Ovary (tissue), 9 donors: Measurements from ENCODE around the gene JARID2. TPM values are rescaled to one million over a fixed set of nuclear protein-coding genes. Genes with fewer than 3 reads are reported as not detected.

Experiments
- DNase-seq, 5 donors: peaks; one replicate each; pipeline ENCODE4 v3.0.0-alpha.2; 2019 to 2020
- H3K27ac ChIP-seq, 2 donors: fragments of 200-600 bp; one replicate each; pipeline versions ENCODE4 v1.5.1 to v1.8.0; 2019 to 2022
- H3K27me3 ChIP-seq: fragments of 200-600 bp; one replicate; pipeline ENCODE4 v1.8.0; 2022
- H3K36me3 ChIP-seq: fragments of 200-600 bp; sonication (generic); one replicate; pipeline ENCODE4 v1.5.1; 2019
- H3K4me1 ChIP-seq: one replicate; pipeline ENCODE4 v1.8.1; 2013; ENCODE audit warnings: mild to moderate bottlenecking, moderate library complexity; ENCODE audit not compliant: insufficient read depth
- H3K4me3 ChIP-seq: fragments of 200-600 bp; sonication (generic); one replicate; pipeline ENCODE4 v1.5.1; 2017
- H3K9me3 ChIP-seq, 2 donors: fragments of 200-600 bp in 1 of 2; sonication (generic) in 1 of 2; one replicate each; pipeline versions ENCODE4 v1.5.1 to v1.8.1; 2013 to 2019; ENCODE audit warnings: mild to moderate bottlenecking in 1 of 2, moderate library complexity in 1 of 2
- EP300 ChIP-seq: sonication (generic); formaldehyde crosslinking; IDR thresholded peaks from one replicate; pipeline ENCODE4 v1.6.1; 2017; ENCODE audit warnings: antibody characterized with exemption
- POLR2A ChIP-seq: fragments of 450-650 bp; IDR thresholded peaks from one replicate; pipeline ENCODE4 v1.6.1; 2017; ENCODE audit warnings: antibody characterized with exemption, mild to moderate bottlenecking, moderate library complexity
- WGBS, 3 donors: extraction: QIAGEN DNeasy Blood & Tissue Kit in 1 of 3; methylation state at CpG; one replicate each; pipeline versions ENCODE4 v1.1.5 to v1.1.7; 2013 to 2017; 5-methylcytosine and 5-hydroxymethylcytosine counted together
- intact Hi-C, 4 donors: fragments of 100-400 bp; cut with DNase I; formaldehyde crosslinking; loops; one replicate each; pipeline versions ENCODE4 v1.11.0 to v1.15.1; 2022 to 2023
- polyA plus RNA-seq, 2 donors: library from polyadenylated mRNA; stranded (reverse); fragments of 200-250 nt in 1 of 2; fragments of 350-450 nt in 1 of 2; fragmentation: Illumina TruSeq in 1 of 2; extraction: RNeasy Lipid Tissue Mini Kit (QIAGEN cat#74804) in 1 of 2; gene quantifications; one replicate each; pipeline ENCODE4 v1.2.3, GENCODE V29; 2013 to 2014
- total RNA-seq, 7 donors: library from RNA; depleted of rRNA in 2 of 7; stranded (reverse); fragments of >200 nt in 2 of 7; fragmentation: NEBNext Ultra II Directional in 3 of 7; extraction: Animal tissue kit (Norgen Biotek cat#: 25700) in 3 of 7; gene quantifications; one replicate each; pipeline versions ENCODE4 v1.1.0 to v1.2.4, GENCODE V29; 2016 to 2023
- TF ChIP-seq, protein P1 (sequence below), 3 donors: fragments of 450-650 bp in 2 of 3; fragments of 200-600 bp in 1 of 3; IDR thresholded peaks; one replicate each; pipeline versions ENCODE4 v1.5.1 to v1.8.0; 2016 to 2022; ENCODE audit warnings: antibody characterized with exemption in 3 of 3, mild to moderate bottlenecking in 1 of 3
- donor health status: DM: no; HTN: no; CAD: no; lungs with moderate emphysema.
- donor health status: DM: no; HTN: no; CAD: no.
- donor health status: Bipolar disorder and iron deficiency.
- donor health status: DM: yes; HTN: yes; CAD: no.
- donor health status: DM: no; HTN: no; CAD: no.
- donor health status: DM: yes; HTN: yes; CAD: no.

Gene JARID2
- total and polyA plus RNA-seq, 9 donors = 4.5 to 17.4 (median 8.7) TPM

- Histone ChIP-seq H3K9me3 (no peaks in the 10 kb centered on the region), H3K4me3 (no peak overlapping the region), H3K4me1 (no peaks in the 10 kb centered on the region), H3K27ac (no peak overlapping the region), H3K36me3 (no peaks in the 10 kb centered on the region), H3K27me3 (no peaks in the 10 kb centered on the region)
- DNase-seq = no peak
- WGBS, 3 donors = 25 to 53% (median 49%) methylated on average over 2 of the region's 2 CpGs
- TF ChIP-seq, protein P1, sequence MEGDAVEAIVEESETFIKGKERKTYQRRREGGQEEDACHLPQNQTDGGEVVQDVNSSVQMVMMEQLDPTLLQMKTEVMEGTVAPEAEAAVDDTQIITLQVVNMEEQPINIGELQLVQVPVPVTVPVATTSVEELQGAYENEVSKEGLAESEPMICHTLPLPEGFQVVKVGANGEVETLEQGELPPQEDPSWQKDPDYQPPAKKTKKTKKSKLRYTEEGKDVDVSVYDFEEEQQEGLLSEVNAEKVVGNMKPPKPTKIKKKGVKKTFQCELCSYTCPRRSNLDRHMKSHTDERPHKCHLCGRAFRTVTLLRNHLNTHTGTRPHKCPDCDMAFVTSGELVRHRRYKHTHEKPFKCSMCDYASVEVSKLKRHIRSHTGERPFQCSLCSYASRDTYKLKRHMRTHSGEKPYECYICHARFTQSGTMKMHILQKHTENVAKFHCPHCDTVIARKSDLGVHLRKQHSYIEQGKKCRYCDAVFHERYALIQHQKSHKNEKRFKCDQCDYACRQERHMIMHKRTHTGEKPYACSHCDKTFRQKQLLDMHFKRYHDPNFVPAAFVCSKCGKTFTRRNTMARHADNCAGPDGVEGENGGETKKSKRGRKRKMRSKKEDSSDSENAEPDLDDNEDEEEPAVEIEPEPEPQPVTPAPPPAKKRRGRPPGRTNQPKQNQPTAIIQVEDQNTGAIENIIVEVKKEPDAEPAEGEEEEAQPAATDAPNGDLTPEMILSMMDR (IDR thresholded peaks at IDR 0.05) = no peak
- TF ChIP-seq POLR2A = no peak
- TF ChIP-seq EP300 = no peak
- intact Hi-C loops = no loop called here
These were observed 99.0 kb downstream of the JARID2 start for GRCh38 chr6:15344831-15345230.

DNA sequence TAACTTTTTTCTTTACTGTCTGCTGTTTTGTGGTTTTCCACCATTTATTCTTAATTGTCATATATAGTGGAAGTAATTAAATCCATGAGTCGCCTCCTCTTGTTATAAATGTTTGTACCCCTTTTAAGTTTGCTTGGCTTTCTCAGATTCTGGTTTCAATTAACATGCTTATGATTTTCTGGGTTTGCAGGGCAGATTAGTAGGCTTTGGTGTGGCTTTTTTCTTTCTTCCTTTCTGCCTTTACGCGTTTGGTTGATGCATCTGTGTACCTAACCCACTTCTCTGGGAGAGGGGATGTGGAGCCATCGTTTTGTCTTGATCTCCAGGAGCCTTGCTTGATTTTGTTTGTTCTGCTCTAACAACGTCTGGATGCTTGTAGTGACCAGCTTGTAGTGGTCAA lies 100.4 kb downstream of the JARID2 start:
- no peak for DNase-seq
- Histone ChIP-seq H3K4me1 (no peaks in the 10 kb centered on the region), H3K4me3 (no peak overlapping the region), H3K27ac (no peak overlapping the region), H3K36me3 (no peaks in the 10 kb centered on the region), H3K27me3 (no peaks in the 10 kb centered on the region), H3K9me3 (no peaks in the 10 kb centered on the region)
- intact Hi-C loops = no loop called here
- TF ChIP-seq EP300 (no peak), POLR2A (no peak)
- TF ChIP-seq, protein P1 (IDR thresholded peaks at IDR 0.05) = no peak
- 86 to 90% (median 88%) methylated on average over 5 of the region's 5 CpGs for WGBS, 3 donors

- WGBS, 3 donors = 91 to 94% (median 93%) methylated on average over 4 of the region's 4 CpGs
- Histone ChIP-seq H3K27me3 (no peaks in the 10 kb centered on the region), H3K27ac (no peak overlapping the region), H3K4me1 (no peaks in the 10 kb centered on the region), H3K36me3 (no peaks in the 10 kb centered on the region), H3K4me3 (no peak overlapping the region), H3K9me3 (no peaks in the 10 kb centered on the region)
- TF ChIP-seq, protein P1 (IDR thresholded peaks at IDR 0.05) = no peak
- TF ChIP-seq POLR2A = no peak
- intact Hi-C loops = no loop called here
- no peak for DNase-seq
These were observed 102.7 kb downstream of the JARID2 start for GRCh38 chr6:15348528-15348927.

DNA sequence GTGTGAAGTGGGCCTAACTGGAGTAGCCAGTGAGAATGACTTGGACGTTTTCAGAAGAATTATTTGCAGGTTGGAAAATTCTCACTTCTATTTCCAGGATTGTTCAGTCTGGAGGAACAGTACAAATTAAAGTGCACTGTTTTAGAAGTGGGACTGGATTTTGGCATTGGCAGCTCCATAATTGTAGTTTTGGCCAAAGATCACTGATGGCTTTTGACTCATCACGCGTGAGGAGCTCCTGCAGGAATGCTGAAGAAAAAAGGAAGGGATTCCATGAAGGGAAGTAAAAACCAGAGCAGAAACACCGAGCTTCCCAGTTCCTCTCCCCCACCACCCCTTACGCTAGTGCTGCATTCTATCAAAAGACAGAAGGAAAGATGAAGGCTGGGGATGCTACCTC lies 103.5 kb downstream of the JARID2 start:
- Histone ChIP-seq H3K27ac (no peak overlapping the region), H3K9me3 (no peaks in the 10 kb centered on the region), H3K36me3 (no peaks in the 10 kb centered on the region), H3K27me3 (no peaks in the 10 kb centered on the region), H3K4me1 (no peaks in the 10 kb centered on the region), H3K4me3 (no peak overlapping the region)
- intact Hi-C loops = no loop called here
- TF ChIP-seq POLR2A (no peak), EP300 (no peak)
- TF ChIP-seq, protein P1 (IDR thresholded peaks at IDR 0.05) = no peak
- 68 to 88% (median 69%) methylated on average over 5 of the region's 5 CpGs for WGBS, 3 donors
- no peak for DNase-seq
